ENCODE measurements around the gene PARVG.

Gene PARVG

DNA sequence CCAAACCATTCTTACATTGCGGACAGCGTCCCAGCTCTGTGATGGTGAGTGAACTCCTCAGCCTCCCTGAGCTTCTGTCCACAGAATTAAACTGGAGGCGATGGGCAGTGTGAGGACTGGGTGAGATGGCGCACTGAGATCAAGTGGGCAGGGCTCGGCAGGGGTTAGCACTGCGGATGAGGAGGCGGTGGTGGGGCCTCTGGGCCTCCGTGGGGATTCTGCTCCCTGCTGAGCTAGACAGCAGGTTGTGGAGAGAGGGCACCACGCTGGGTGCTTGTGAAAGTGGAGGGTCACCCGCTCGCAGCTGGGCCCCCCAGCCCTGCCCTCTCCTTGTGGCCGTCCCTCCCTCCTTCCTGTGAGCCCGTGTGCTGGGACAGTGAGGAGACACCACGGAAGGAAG lies 25.6 kb upstream of the PARVG start:
- DNase-seq = no peak

DNA sequence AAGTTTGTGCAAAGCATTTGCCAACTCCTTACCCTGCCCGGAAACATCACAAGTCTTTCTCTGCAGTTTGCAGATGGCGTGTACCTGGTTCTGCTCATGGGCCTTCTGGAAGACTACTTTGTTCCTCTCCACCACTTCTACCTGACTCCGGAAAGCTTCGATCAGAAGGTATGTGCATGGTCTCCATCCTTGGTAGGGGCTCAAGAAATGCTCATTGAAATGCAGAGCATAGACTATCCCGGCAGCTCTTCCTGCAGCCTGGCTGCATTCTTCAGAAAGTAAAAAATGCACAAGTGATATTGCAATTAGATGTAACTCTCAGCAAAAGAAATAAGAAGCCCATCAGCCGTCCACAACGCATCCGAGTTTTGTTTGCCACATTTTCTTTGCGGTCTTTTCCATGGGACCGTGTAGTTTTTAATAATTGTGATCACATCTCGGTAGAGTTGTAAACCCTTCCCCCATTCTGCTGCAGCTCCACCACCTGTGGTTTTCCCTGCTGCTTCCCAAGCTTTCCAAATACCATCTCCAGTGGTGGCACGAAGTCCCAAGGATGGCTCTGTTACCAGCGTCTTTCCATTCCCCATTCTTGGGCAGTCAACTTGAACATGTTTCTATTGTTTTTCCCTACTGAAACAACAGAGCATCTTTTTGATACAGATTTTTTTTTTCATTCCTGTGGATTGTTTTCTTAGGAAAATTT lies 22.7 kb upstream of the PARVG start:
- DNase-seq = no peak

DNA sequence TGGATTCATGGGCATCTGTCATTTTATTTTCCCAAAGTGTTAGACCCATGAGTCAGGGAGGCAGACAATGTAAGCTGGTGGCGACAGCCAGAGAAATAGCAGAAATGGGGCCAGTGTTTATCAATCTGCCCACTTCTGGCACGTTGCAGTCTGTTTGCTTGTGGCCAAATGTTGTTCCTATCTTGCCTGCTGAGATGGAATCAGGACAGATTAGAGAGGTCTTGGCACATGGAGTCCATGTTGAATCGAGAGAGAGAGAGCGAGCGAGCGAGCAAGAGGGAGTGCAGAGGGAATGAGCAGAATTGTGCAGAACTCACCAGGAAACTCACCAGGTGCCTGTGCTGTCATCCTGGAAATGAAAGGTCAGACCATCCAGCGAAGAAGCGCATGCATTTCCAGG lies 21.9 kb upstream of the PARVG start:
- no peak for DNase-seq

DNA sequence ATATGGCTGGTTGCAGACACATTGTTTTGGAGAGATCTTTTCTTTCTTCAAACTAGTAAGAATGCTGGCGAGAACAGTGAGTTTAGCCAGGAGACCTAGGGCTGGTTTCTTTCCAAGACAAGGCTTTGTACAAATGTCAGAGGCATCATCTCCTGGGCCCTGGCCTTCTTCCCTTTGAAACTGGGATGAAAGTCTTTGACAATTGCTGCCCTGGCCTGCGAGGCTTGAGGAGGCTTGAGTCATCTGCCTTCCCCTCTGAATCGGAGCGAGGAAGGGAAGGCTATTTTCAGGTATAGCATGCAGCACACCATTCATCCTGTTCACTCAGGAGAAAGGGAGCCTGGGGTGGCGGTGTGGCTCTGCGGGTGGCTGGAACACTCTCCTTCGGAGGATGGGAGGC lies 21.5 kb upstream of the PARVG start:
- DNase-seq = no peak

DNA sequence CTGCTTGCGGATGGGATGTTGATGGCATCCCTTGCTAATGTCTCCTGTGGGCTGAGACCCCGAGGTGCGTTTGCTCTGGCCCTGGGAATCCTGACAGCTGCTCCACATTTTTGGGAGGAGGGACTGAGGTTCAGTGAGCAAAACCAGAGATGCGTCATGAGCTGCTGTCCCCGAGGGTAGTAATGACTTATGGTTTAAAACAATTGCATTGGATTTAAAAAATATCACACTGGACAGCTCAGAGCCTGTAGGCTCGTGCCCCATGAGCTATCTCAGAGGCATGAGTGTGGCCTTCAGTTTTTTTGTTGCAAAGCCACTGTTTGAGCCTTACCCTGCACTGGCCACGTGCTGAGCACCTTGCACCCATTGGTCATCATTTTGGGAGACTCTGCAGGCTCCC lies 20.9 kb upstream of the PARVG start:
- no peak for DNase-seq

DNA sequence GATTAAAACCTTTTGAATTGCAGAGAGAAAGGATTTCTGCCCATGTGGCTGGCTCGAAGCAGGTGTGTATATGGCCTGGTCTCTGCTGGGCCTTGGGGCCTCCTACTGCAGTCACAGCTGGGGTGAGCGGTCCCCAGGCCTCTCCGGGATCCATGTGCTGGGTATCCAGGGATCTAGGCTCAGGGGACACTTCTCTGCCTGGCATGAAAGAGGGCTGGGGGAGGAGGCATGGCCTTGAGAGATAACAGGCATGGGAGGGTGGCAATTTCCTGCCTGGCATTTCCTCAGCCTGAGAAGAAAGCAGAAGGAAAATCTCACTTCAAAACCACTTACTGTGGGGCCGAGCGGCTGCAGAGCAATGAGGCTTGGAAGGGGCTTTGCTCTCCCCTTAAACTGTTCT lies 20.3 kb upstream of the PARVG start:
- DNase-seq = no peak

DNA sequence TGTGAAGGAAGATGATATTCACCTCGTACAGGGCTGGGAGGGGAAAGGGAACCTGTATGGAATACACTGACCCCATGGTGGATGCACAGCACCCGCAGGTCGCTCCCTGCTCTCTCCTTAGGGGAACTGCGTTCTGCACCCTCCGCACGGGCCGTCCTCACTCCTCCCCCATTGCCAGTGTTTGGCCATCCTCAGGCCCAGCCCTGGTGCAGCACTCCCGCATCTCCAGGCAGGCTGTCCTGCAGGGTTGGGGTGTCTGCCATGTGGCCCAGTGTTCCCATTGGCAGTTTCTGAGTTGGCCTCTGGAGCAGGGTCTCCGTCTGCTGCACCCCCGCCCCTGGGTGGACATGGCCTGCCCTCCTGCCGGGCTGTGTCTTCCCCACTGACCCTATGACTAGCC lies 19.1 kb upstream of the PARVG start:
- DNase-seq = no peak

DNA sequence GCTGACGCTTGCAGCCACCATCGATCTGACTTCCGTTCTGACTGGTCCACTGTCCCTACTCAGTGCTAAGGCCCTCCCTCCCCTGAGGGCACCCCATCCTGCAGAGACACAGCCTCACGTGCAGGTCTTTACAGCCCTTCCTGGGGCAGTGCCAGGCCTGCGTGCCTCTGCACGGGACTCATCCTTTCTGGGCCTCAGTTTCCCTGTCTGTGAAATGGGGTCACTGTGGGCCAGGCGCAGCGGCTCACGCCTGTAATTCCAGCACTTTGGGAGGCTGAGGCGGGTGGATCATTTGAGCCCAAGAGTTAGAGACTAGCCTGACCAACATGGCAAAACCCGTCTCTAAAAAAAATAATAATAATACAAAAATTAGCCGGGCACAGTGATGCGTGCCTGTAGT lies 17.8 kb upstream of the PARVG start:
- DNase-seq = no peak

DNA sequence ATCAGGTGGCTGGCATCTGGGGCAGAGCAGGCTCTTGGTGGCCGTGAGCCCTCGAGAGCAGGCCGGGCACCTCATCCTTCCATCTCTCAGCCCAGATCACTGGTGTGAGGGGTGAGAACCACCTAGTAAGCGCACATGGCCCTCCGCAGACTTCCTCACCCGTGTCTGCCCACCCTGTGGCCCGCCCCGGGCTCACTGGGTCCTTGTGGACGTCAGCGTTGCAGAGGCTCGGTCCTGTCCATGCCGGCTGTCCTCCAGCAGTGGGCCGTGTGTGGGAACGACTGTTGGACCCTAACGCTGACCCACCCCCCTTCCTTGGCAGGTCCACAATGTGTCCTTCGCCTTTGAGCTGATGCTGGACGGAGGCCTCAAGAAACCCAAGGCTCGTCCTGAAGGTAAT lies 17.2 kb upstream of the PARVG start:
- no peak for DNase-seq

DNA sequence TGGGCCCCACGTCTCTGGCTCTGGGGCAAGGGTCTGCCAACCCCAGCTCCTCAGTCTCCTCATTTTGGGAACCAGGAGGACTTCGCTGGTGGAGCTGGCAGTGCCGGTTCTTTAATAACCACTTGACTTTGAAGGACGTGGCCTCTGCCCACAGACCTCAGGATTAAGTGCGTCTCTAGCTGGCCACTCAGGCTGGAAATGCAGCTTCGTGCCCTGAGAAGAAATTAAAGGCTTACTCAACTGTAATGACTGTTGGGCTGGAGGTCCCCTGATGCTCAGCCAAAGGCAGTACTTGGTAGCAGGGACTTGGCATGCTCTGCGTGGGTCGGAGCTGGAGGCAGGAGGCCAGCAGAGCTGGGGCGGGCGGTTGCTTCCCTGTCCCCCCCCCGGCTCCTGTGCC lies 16.7 kb upstream of the PARVG start:
- no peak for DNase-seq

DNA sequence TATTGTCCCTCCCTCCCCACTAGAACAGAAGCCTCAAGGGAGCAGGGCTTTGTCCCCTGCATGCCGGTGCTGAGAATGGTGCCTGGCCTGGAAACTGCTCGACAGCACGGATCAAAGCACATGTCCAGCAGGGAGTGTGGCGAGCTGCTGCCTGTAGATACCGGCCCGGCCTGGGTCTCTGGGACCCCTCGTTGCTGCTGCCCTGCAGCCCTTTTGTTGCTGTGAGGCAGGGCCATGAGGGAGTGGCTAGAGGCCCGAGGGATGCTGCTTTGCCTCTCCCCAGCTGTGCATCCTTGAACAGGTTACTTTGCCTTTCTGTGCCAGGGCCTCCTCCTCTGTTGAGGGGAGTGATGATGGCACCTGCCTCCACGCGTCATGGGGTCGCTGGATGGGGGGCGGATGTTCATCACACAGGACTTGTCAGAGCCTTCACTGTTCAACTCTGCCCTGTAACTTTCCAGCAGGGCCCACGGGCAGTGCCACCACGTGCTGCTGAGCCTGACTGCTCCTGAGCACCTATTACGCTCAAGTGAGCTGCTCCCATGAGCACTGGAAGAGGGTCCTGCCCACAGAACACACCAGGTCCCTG lies 15.3 kb upstream of the PARVG start:
- DNase-seq = no peak

DNA sequence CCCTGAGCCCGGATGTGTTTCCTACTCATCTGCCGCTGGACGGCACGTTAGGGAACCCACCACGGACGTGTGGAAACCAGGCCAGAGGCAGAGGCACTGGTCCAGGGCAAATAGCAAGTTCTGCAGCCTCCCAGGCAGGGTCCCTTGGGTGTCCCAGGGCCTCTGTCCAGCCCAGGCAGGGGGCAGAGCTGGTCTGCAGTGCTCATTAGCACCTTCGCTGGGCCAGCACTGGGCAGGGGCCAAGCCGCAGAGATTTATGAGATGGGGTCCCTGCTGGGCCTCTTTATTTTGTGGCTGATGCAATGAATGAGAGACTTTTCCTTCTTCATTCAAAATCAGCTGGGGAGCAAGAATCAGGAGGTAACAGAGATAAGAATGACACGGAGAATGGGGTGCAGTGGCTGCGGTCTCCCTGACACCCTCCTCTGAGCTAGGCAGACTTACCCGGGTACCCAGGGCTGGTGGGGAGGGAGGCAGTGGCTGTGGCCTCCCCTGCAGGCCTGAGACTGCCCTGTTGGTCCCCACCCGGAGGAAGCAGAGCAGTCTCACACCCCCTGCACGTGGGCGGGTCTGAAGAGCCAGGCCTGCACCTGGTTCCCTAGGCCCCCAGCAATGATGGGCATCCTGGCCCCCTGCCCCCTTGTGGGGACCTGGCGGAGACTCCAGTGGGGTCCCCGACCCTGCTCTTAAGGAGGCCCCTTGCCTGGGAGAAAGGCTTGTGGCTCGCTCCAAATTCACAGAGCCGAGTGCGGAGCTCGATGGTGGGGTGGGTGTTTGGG lies 14.0 kb upstream of the PARVG start:
- DNase-seq = no peak

DNA sequence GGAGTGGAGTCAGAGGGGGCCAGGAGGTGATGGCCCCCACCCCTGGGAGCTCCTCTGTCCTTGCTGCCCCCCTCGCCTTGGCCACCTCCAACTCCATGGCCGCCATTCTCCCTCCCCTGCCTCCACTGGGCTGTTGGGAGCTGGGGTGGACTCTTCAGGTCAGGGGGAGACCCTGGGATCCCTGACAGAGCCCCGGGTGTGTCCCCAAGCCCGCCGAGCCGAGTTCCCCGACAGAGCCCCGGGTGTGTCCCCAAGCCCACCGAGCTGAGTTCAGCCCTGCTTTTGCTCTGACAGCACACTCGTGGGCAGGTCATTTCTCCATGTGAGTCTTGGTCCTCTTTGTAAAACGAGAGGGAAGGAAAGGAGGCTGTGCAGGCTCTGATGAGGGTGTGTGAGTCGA lies 13.2 kb upstream of the PARVG start:
- no peak for DNase-seq

DNA sequence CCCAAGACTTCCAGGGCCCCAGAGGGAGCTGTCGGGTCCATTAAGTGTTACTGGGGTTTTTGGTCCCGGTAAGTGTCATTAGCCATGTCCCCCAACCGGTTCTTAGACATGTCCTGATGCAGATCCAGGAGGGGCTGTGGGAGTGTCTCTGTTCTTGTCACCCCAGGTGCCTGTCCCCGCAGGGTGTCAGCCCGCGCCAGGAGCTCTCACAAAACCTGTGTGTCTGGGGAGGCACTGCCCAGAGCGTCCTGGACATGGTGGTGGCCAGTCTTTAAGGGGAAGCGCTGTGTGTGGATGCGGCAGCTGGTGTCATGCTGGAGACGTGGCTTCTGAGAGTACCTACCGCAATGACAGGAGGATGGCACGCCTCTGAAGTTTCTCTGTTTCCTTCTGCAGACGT lies 12.5 kb upstream of the PARVG start:
- no peak for DNase-seq

DNA sequence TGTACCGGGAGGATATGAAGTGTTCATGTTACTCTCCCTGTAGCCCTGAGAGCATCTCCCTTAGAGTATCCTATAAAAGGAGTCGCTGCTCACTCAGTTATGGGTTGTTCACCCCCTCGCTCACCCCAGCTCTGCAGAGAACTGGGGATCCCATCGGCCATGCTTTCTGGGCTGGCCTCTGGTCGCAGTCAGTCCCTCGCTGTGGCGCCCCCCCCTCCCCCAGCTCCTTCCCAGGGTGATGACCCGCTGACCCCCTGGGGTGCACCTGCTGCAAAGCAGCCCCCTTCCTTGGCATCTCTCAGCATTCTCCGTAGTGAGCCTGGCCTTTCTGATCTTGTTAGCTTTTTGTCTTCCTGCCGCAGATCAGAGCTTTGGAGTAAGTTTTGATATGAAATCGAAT lies 10.3 kb upstream of the PARVG start:
- no peak for DNase-seq

DNA sequence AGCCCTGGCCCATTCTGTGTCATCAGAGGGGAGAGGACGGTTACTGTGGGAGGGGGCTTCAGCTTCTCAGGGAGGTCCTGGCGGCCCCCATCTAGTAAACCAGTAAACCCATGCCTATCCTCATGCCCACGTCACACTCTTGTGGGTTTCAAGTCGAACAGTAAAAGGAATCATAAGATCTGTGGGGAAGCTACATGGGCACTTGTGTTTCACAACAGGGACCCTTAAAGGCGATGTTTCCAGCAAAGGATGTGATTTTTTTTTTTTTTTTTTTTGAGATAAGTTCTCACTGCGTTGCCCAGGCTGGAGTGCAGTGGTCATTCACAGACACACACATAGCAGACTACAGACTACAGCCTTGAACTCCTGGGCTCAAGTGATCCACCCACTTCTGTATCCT lies 9.2 kb upstream of the PARVG start:
- peak; percentile 85 for DNase-seq

DNA sequence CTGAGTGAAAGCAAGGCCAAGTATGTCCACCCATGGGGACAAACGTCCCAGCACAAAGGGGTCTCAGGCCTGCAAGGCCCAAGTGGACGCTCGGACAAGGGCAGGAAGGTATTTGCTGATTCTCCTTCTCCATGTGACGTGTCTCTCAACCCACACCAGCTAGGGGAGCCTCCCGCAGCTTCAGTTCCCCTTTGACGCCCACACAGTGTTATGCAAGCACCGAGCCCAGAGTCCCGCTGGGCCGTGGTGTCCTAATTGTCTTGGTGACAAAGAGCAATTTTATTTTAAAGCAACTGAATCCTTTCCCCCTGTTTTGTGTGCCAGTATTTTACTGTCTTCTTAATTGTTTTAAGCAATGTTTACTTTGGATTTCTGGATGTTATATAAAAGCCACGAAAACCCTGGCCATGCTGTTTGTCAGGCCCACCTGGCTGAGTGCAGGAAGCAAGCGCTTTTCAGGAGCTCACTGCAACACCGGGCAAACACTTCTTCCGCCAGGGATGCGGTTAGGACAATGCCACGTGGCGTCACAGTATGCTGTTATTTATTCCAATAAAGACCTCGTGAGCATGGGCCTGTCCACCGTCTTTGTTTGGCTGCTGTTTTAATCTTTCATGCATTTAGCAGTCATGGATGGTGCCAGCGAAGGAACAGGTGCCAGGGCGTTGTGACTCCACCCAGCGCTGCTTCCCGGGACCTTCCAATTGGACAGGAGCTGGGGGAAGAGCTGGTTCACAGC lies 8.2 kb upstream of the PARVG start:
- DNase-seq = peak; percentile 98

DNA sequence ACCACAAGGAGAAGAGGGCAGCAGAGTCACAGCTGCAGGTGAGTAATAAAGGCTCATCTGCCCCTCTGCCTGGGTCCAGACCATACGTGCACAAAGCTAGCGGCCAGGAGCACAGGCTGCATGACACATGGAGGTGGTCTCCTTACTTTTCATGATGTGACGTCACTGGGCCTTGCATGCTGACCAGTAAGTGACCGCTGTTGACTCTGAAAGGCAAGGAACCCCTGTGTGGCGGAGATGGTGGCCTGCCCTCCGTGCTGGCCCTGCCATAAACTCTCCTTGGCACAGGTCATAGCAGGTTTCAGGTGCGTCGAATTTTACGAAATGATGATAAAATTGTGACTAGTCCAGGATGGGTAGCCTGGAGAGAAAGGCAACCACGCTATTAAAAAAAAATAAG lies 7.6 kb upstream of the PARVG start:
- no peak for DNase-seq

DNA sequence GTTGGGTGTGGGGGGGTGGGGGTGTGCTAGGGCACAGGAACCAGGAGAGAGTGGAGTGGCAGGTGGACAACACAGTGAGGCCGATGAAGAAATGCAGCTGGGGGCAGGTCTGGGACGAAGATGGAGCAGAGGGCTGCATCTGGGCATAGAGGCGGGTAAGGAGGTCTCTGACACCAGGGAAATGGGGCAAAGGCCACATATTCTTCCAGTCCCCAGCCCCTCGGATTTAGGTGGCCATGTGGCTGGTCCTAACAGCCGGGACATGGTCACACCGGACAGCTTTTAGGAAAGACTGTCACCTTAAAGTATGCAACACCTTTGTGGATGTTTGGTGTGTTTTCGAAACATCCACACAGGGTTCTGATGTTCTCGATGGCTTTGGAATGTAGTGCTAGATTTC lies 5.0 kb upstream of the PARVG start:
- no peak for DNase-seq

DNA sequence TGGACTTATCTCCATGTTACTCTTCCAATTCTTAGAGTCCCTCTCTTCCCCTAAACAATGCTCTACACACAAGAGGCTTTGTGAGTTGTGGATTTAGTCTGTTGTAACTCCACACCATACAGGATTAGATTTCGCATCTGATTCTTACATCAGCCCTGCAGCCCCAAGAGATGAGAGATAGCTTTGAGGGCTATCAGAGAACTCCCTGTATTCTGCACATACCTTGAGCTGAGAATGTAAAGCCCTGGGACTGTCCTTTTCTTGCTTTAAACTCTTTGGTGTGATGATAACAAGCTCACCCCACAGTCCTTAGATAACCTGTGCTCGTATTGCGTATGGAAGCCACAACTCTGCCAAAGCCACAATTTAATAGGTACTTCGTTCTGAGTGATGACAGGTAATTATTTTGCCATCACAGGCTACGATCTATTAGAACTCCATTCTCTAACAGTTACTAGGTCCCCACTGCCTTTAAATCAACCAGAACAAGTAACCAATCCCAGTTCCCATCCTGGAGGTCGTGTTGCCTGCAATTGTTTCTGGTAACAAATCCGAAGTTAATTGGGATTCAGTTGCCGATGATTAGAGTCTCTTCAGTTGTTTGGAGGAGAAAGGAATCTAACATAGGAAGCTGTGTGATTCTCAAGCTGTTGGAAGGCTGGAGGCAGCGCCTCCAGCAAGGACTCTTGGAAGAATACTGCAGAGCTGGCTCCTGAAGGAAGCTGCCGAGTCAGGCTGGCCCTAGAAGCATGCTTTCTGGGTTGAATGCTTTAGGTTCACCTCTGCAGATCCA lies 1.3 kb upstream of the PARVG start:
- DNase-seq = no peak

DNA sequence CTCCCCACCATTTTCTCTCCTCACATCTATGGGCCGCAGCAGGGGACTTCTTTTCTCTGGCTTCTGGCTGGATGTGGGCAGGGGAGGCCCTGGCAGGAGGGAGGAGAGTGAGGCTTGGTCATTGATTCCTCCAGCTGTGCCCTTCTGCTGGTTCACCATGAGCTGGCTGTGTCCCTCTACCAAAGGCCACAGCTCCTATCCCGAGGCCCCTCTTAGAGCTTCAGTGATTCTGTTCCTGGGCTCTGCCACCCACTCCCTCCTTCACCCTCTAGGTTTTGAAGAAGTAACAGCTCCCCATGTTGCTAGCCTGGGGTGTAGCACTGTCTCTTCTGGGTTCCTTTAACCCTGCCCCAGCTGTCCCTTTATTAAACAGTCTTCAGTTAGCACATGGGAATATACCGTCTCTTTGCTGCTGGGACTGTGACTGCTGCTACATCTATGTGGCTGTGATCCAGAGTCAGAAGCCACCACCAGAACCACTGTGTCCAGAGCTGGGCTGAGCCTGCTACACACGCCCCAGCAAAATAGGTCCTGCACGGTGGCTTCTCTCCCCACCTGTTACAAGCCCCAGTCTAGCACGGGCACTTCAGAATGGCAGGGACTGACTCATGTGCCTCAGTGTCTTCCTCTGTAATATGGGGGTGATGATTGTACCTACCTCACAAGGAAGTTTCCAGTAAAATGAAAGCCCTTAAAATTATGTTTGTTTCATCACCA lies 578 bp upstream of the PARVG start:
- peak; percentile 15 for DNase-seq
